CD4-positive, alpha-beta T cell (primary cell): ENCODE measurements around the gene GPC6. TPM values are rescaled to one million over a fixed set of nuclear protein-coding genes. Genes with fewer than 3 reads are reported as not detected.

Source experiments
- ATAC-seq: fragments of 200-7000 bp; cut with Tn5 transposase; one replicate; pipeline ENCODE4 v1.10.0; 2022; ENCODE audit warnings: mild to moderate bottlenecking; ENCODE audit not compliant: poor library complexity
- CTCF ChIA-PET: fragments of 350-600 bp; sonication (Branson Sonifier 250); formaldehyde crosslinking; loops from one replicate; lab custom pipeline; 2021; ENCODE audit warnings: antibody characterized with exemption, inconsistent platforms; lab: Charles Lee
- POLR2A ChIA-PET: fragments of 350-600 bp; sonication (Branson Sonifier 250); formaldehyde crosslinking; loops from one replicate; lab custom pipeline; 2021; ENCODE audit warnings: antibody characterized with exemption, inconsistent platforms; lab: Charles Lee
- DNase-seq, 14 experiments: peaks; one replicate each; pipeline ENCODE4 v3.0.0-alpha.2; 2013 to 2020; ENCODE audit warnings: mixed read lengths in 2 of 14
- H3K27ac ChIP-seq, 2 donors: one replicate each; pipeline versions ENCODE4 v1.5.1 to v1.7.0; 2013; ENCODE audit warnings: low read length in 2 of 2, low read depth in 1 of 2, mild to moderate bottlenecking in 1 of 2
- H3K27me3 ChIP-seq, 2 experiments: 1 replicate in 1 of 2; 2 replicates in 1 of 2; pipeline versions ENCODE4 v1.6.1 to v1.7.0; 2013; ENCODE audit warnings: low read length in 2 of 2, control low read depth in 1 of 2, mild to moderate bottlenecking in 1 of 2, moderate library complexity in 1 of 2; ENCODE audit not compliant: insufficient read depth in 2 of 2, control insufficient read depth in 1 of 2
- H3K36me3 ChIP-seq: one replicate; pipeline ENCODE4 v1.6.1; 2013; ENCODE audit warnings: low read length, control low read depth; ENCODE audit not compliant: insufficient read depth
- H3K4me1 ChIP-seq: one replicate; pipeline ENCODE4 v1.6.1; 2013; ENCODE audit warnings: low read length, control low read depth; ENCODE audit not compliant: insufficient read depth
- H3K4me3 ChIP-seq: one replicate; pipeline ENCODE4 v1.5.1; 2013; ENCODE audit warnings: mild to moderate bottlenecking, low read length, moderate library complexity
- H3K9me3 ChIP-seq, 2 experiments: 1 replicate in 1 of 2; 2 replicates in 1 of 2; pipeline versions ENCODE4 v1.6.1 to v1.7.0; 2013; ENCODE audit warnings: low read length in 2 of 2, mild to moderate bottlenecking in 2 of 2, control low read depth in 1 of 2, moderate library complexity in 1 of 2; ENCODE audit not compliant: control insufficient read depth in 1 of 2, insufficient read depth in 1 of 2
- H3K27ac Mint-ChIP-seq: one replicate; pipeline ENCODE4 v1.8.0; 2020; ENCODE audit warnings: mixed read lengths
- H3K27me3 Mint-ChIP-seq: one replicate; pipeline ENCODE4 v1.8.0; 2021; ENCODE audit warnings: mixed read lengths
- H3K36me3 Mint-ChIP-seq: one replicate; pipeline ENCODE4 v1.8.0; 2021; ENCODE audit warnings: low read depth, mixed read lengths
- H3K4me1 Mint-ChIP-seq: one replicate; pipeline ENCODE4 v1.8.0; 2021; ENCODE audit warnings: low read depth, mixed read lengths
- H3K4me3 Mint-ChIP-seq: one replicate; pipeline ENCODE4 v1.8.0; 2020; ENCODE audit warnings: mild to moderate bottlenecking, mixed read lengths
- H3K9me3 Mint-ChIP-seq: one replicate; pipeline ENCODE4 v1.8.0; 2020; ENCODE audit warnings: mixed read lengths
- CTCF ChIP-seq: fragments of 200-600 bp; IDR thresholded peaks from one replicate; pipeline ENCODE4 v1.8.0; 2022; ENCODE audit warnings: antibody characterized with exemption, mild to moderate bottlenecking
- intact Hi-C, 2 experiments: fragments of 100-400 bp; cut with DNase I in 1 of 2; cut with micrococcal nuclease in 1 of 2; formaldehyde crosslinking; loops; one replicate each; pipeline versions ENCODE4 v1.15.1 to v1.9.0; 2023 to 2025; cut with DNase I, micrococcal nuclease
- total RNA-seq, 174 experiments: library from RNA in 2 of 174; stranded (reverse) in 2 of 174; gene quantifications; one replicate each; pipeline ENCODE4 v1.2.3 and lab custom pipeline; 2021 to 2026

Gene GPC6
- total RNA-seq, 2 experiments from 2014 or later = not detected

DNA sequence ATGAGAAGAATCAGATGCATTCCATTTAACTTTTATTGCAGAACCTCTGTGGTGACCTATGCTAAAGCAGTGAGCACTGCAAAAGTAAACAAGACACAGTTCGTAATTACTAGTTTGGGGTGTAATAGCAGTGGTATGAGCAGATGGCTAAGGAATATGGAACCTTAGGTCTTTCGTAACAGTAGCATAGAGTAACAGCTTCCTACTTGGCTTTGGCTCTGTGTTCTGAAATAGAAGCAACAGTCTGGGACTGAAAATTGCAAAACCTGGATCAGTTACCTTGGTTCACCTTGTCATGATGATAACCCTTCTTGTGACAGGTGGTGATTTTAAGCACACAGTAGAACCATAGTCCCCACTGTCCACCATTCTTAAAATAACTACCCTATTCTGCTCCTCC is 303.4 kb downstream of the GPC6 start:
- H3K4me3 ChIP-seq = no peak overlapping the region
- ChIA-PET POLR2A (no interaction called here), CTCF (no interaction called here)
- no peak overlapping the region for H3K27ac ChIP-seq
- intact Hi-C loops = no loop called here
- TF ChIP-seq CTCF = no peak
- H3K27me3 Mint-ChIP-seq = no peaks in the 10 kb centered on the region
- no peak for DNase-seq
- H3K4me1 ChIP-seq = no peaks in the 10 kb centered on the region
- ATAC-seq = no peak
- no peaks in the 10 kb centered on the region for H3K36me3 Mint-ChIP-seq
- peaks cover 3% of the 10 kb centered on the region for H3K9me3 Mint-ChIP-seq
- H3K27me3 ChIP-seq = no peaks in the 10 kb centered on the region
- H3K36me3 ChIP-seq = no peaks in the 10 kb centered on the region
- H3K4me1 Mint-ChIP-seq = no peaks in the 10 kb centered on the region
- H3K4me3 Mint-ChIP-seq = no peak overlapping the region
- no peak overlapping the region for H3K27ac Mint-ChIP-seq
- H3K9me3 ChIP-seq = no peaks in the 10 kb centered on the region

GRCh38 chr13:93534181-93534700 is 307.6 kb downstream of the GPC6 start:
- ChIA-PET CTCF (no interaction called here), POLR2A (no interaction called here)
- Mint-ChIP-seq H3K4me3 (no peak overlapping the region), H3K27me3 (no peaks in the 10 kb centered on the region), H3K36me3 (no peaks in the 10 kb centered on the region), H3K4me1 (no peaks in the 10 kb centered on the region), H3K27ac (no peak overlapping the region), H3K9me3 (no peaks in the 10 kb centered on the region)
- no peak overlapping the region for H3K4me3 ChIP-seq
- intact Hi-C loops = no loop called here
- TF ChIP-seq CTCF = no peak
- no peaks in the 10 kb centered on the region for H3K36me3 ChIP-seq
- no peaks in the 10 kb centered on the region for H3K27me3 ChIP-seq
- no peaks in the 10 kb centered on the region for H3K4me1 ChIP-seq
- DNase-seq = no peak
- no peak for ATAC-seq
- no peak overlapping the region for H3K27ac ChIP-seq
- H3K9me3 ChIP-seq = no peaks in the 10 kb centered on the region

GRCh38 chr13:93535251-93535650 is 308.6 kb downstream of the GPC6 start:
- CTCF ChIA-PET = no interaction called here
- ATAC-seq = no peak
- no peak for DNase-seq
- H3K9me3 Mint-ChIP-seq = no peaks in the 10 kb centered on the region
- H3K27ac Mint-ChIP-seq = no peak overlapping the region
- Histone ChIP-seq H3K27me3 (no peaks in the 10 kb centered on the region), H3K4me3 (no peak overlapping the region), H3K36me3 (no peaks in the 10 kb centered on the region), H3K4me1 (no peaks in the 10 kb centered on the region), H3K9me3 (peaks cover 0 to 4% of the 10 kb centered on the region in 2 experiments), H3K27ac (no peak overlapping the region)
- POLR2A ChIA-PET = interaction anchor here (0.6 kb wide), 1 partner anchor 10 kb away, joined by 3 read pairs; no protein-coding TSS in a partner anchor
- no peaks in the 10 kb centered on the region for H3K27me3 Mint-ChIP-seq
- intact Hi-C loops = no loop called here
- no peaks in the 10 kb centered on the region for H3K36me3 Mint-ChIP-seq
- no peaks in the 10 kb centered on the region for H3K4me1 Mint-ChIP-seq
- no peak for TF ChIP-seq CTCF
- no peak overlapping the region for H3K4me3 Mint-ChIP-seq
